CD4-positive, alpha-beta T cell treated with Interleukin-2 at 100 ng/mL for 4 hours (primary cell): ENCODE measurements around the gene TOM1L1.

Source experiments
- DNase-seq: peaks from one replicate; pipeline ENCODE4 v3.0.0-alpha.2; 2020; ENCODE audit warnings: low spot score

Gene TOM1L1

DNA sequence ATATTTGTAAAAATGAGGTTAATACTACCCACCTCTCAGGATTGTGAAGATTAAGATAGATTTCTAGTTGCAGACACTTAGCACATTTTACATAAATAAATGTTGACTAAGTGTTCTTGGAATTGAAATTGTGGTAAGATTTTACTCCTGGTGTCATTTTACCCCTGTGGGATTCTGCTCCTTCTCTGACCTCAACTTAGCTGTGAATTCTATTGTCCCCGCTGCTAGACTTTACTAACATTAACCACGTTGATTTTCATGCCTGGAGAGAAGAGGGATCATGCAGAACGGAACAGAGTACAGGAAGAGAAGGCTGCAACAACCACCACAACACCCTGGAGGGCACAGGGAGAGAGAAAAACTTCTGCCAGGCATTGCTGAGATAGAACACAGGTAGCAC lies 2.1 kb upstream of the TOM1L1 start:
- no peak for DNase-seq

- DNase-seq: no peak
Observed at GRCh38 chr17:54899201-54899600, 1.5 kb upstream of the TOM1L1 start.

DNA sequence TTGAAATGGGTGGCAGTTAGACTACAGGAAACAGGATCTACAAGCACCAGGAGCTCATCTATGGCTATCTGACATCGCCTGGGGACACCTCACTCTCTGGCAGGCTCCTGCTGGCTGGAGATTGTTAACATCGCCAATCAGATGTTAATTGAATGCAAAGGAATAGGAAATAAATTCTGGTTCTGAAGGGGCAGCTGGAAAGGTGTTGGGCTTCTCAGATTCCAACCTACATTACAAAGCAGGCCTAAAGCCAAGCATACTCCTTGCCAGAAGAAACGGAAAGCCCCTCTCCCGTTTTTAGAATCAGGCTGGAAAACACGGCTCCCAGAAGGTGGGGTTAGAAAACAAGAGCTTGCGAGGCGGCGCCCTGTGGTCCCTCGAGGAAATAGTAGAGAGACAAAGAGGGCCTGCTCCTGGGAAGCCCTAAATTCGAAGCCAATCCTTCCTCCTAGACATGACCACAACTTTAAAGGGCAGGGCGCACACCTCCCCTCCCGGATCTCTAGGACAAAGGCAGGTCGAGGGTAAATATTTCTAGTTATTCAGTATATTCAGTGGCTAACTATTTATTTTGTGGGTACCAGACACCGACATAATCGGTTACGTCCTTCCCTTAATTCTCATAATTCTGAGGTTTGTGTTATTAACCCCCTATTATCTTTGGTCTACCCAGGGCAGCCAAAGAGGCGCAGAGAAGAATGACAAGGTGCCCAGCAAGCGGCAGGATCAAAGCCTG lies 763 bp upstream of the TOM1L1 start:
- DNase-seq: no peak

DNA sequence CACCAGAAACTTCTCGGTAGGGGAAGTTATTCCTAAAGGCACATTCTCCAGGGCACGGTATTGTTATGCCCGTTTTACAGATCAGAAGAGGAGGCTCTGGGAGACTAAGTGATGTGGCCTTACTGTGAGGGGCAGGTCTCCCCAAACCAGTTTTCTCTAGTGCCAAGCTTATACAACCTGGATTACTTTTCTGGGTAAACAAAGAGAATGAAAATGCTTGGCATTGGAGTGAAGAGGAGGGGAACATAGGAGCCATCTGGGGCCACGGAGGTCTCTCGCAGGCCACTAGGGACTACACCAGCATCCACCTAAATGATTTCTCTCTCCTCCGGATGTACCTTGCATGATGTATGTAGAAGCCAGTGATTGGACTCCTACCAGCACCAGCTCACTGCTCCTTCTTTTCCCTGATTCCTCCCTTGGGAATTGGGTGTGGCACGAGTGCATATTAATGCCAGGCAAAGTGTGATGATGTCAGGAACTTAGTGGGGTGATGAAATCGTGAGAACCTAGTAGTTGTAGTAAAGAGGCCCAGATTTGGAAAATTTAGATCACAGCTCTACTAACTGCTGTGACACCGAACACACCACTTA lies 674 bp downstream of the TOM1L1 start:
- no peak for DNase-seq

GRCh38 chr17:54902017-54902416 lies 1.4 kb downstream of the TOM1L1 start:
- no peak for DNase-seq

DNA sequence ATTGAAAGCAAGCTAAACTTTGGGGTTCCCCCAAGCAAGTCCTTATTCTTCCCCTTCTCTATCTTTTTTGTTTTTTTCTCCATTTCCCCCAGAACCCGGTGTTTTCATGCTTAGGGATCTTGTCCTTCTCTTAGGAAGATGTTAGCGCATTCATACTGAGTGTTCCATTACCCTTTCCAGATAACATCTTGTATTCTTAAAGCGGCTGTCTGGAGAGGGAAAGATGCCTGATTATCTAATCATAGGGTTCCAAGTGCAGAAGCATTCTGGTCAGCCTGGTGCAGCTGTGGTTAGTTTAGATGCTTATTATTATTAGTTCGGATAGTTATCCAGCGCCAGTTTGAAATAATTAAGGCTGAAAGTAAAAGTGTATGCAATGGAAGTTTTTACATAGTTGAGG lies 2.0 kb downstream of the TOM1L1 start:
- no peak for DNase-seq

- DNase-seq: no peak
Observed at GRCh38 chr17:54903375-54903774, 2.7 kb downstream of the TOM1L1 start.

GRCh38 chr17:54906683-54907082 lies 6.0 kb downstream of the TOM1L1 start:
- no peak for DNase-seq

DNA sequence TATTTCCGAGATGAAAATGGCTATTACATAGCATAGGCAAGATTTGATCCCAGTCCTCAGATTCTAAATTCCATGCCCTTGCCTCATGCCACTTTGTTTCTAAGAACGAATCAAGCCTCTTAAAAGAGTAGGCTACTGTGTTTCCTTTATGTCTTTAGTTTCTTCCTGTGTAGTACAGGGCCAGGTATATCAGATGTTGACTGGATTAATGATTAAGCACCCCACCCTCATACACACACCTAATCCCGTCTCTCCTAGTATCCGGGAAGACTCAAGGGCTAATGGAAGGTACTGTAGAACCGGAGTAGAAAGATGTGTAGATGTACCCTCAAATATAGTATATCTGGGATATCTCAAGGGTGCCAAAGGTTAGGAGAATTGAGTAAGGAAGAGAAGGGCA lies 6.7 kb downstream of the TOM1L1 start:
- DNase-seq: no peak

DNA sequence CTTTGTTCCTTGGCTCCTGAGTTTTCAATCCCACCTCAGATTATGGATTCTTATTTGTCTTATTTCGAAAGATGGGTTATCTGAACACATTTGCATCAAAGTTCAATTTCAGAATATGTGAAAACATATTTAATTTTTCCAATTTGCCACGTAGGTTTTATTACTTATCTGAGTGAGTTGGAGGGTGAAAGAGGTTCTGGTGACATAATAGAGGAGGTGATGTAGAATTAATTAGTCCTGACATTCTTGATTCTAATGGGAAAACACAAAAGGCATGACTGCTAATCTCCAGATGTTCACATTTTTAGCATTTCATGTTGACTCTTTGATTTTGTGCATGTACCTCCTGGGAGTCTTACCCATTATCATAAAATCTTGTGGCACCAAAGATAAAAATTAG lies 9.1 kb downstream of the TOM1L1 start:
- DNase-seq: no peak

DNA sequence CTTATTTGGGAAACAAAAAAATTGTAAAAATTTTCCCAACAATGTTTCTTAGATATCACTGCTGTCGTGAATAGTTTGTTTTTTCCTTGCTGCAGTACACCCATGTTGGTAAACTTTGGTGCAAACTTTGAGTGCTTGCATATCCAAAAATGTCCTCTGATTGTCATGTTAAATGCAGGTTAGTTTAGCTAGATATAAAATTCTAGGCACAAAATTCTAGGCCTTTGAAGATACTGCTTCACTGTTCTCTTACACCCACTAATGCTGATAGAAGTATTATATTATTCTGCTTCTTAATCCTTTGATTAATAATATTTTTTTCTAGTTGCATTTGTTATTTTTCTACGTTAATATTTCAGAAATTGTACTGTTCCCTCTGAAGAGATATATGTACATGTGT lies 16.1 kb downstream of the TOM1L1 start:
- no peak for DNase-seq

DNA sequence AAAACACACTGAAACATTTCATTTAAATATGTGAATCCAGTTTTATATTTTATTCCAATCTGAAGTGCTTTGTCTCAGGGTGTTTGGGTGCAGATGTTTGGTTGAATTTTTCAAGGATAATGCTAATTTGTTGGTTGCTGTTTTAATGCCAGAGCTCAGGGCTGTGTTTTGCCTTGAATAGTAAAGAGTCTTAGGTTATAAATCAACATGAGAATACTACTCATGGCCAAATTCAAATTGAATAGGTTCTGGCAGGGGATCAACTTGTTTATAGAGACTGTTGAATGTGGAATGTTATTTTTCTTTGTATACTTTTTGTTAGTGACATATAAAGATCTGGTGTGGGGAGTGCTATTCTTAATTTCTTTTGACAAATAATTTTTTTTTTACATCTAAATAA lies 18.8 kb downstream of the TOM1L1 start:
- DNase-seq: no peak

DNA sequence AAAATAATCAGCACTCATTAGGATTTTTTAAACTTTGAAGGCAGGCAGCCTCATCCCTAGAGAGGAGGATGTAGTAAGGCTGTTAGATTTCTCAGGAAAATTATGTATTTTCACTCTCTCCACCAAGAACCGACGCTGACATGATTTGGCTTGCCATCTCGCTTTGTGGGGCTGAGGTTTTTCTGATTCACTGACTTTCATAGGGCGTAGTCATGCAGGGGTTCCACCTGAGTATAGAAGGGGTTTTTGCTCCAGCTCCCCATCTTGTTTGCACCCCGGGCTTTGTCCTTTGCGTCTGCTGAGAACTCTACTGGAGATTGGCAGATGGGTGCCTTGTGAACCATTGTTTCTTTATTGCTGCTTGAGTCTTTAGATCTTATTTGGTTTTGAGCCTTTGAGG lies 20.2 kb downstream of the TOM1L1 start:
- no peak for DNase-seq

DNA sequence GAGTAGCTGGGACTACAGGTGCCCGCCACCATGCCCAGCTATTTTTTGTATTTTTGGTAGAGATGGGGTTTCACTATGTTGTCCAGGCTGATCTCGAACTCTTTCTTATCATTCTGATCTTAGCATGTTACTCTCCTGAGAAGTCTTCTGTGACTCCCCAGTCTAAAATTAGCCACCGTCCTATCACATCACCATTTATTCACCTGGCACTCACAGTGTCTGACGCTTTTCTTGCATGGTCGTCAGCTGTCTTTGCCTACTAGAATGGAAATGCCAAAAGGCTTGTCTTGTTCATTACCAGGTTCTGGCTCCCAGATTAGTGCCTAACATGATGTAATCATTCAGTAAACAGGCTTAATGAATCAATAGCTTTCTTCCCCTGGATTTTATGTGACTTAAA lies 23.8 kb downstream of the TOM1L1 start:
- DNase-seq: no peak

DNA sequence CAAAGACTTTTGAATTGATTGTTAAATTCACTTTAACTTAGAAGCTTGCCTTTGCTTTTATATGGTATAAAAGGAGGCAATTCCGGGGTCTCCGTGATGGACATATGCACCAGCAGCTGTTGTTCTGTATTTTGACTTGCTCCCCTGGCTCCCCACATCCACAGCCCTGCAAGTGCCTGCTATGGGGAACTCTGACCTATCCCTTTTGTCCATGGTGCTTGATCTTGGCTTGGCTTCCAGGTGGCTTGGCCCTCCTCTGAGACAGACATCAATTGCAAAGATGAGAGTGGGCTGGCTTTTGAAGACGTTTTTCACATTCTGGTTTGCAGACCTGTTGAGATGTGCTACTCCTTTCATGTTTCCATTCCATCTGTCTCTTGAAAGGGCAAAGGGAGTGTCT lies 26.9 kb downstream of the TOM1L1 start:
- no peak for DNase-seq

DNA sequence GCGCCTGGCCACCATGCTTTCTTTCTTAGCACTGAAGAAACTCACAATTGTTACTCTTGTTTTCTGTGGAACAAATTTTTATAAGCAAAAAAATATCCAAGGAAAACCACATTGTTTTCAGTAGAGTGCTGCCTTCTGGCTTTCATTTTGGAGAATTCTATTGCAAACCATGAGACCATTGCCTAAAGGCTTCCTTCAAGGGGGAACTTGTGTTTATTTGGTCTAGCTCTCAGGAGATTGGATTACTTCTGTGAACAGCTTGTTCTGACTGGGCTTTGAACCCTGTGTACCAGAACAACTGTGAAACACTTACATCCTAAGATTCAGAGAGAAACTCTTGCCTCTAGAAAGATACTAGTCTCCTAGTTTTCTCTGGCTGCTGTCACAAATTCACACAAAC lies 32.1 kb downstream of the TOM1L1 start:
- no peak for DNase-seq

- DNase-seq: no peak
Observed at GRCh38 chr17:54933921-54934320, 33.3 kb downstream of the TOM1L1 start.

DNA sequence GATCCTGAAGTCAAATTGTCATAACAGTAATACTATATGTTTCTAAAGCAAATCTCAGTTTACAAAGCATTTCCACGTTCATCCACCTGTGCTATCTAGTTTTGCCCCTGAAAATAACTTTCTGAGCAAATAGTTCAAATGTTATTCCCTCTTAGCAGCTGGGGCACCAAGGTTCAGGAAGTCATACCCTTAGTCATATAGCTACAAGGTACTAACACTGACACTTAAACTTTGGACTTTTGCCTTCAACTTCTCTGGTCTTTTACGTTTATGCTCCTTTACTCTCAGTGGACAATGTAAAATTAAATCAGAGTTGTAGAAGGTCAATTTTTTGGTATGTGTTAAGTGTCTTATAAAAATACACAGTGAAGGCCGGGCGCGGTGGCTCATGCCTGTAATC lies 34.8 kb downstream of the TOM1L1 start:
- DNase-seq: no peak

DNA sequence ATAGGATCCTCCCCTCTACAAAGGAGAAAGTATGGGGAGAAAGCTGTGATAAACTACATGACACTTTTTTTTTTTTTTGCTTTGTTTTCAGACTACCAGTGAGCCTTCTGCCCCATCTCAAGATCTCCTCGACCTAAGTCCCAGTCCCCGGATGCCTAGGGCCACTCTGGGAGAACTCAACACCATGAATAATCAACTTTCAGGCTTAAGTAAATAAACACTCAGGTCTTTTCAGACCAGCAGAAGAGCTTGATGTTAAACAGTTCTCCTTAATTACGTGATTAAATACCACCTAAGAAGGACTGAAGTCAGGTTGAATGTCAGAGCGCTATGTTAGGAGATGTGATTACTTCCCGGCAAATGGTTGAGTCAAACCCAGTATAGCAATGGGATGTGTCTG lies 36.4 kb downstream of the TOM1L1 start:
- no peak for DNase-seq

GRCh38 chr17:54937426-54937825 lies 36.8 kb downstream of the TOM1L1 start:
- DNase-seq: no peak

DNA sequence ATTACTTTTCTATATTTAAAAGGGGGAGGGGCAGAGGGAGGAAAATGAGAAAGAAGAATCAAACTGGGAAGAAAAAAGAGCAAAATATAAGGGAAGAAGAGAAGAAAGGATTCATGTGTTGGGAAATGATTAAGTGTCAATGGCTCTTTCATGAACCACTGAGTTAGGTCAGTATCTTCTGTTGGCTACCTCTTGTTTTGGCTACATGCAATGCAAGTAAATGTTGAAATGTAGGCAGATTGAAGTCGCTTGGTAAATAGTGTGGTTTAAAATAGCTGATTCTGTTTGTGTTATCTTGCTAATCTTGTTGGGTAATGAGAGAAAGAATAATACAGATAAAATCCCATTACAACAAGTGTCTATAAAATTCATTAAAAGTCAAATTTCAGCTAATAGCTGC lies 40.6 kb downstream of the TOM1L1 start:
- DNase-seq: no peak

- DNase-seq: no peak
Observed at GRCh38 chr17:54944796-54945195, 44.1 kb downstream of the TOM1L1 start.

GRCh38 chr17:54945231-54945630 lies 44.6 kb downstream of the TOM1L1 start:
- DNase-seq: no peak

GRCh38 chr17:54945671-54946070 lies 45.0 kb downstream of the TOM1L1 start:
- DNase-seq: no peak
